HEK293 (cell line): ENCODE data around the gene LSMEM2.

ENCODE experiments used
- CTCF ChIA-PET: fragments of 350-600 bp; formaldehyde crosslinking; extraction: SDS; loops from one replicate; lab custom pipeline; 2021; ENCODE audit warnings: antibody characterized with exemption; lab: Yijun Ruan, JAX
- POLR2A ChIA-PET: fragments of 300-600 bp; formaldehyde crosslinking; extraction: SDS; loops from one replicate; lab custom pipeline; 2020; ENCODE audit warnings: antibody characterized with exemption, inconsistent platforms; lab: Yijun Ruan, JAX
- H3K27ac ChIP-seq: fragments of 200-500 bp; sonication (Bioruptor generic); 2 replicates; pipeline ENCODE4 v1.5.1; 2014; ENCODE audit warnings: low read depth, low read length, control low read depth, inconsistent platforms; ENCODE audit errors: extremely low read depth
- H3K36me3 ChIP-seq, 2 experiments: fragments of 200-500 bp in 1 of 2; sonication (Bioruptor generic) in 1 of 2; 1 replicate in 1 of 2; 2 replicates in 1 of 2; pipeline ENCODE4 v1.5.1; 2014 to 2017; ENCODE audit warnings: inconsistent platforms in 2 of 2, low read length in 2 of 2; ENCODE audit not compliant: control insufficient read depth in 2 of 2, insufficient read depth in 1 of 2
- H3K4me1 ChIP-seq: fragments of 200-500 bp; sonication (Bioruptor generic); 2 replicates; pipeline ENCODE4 v1.5.1; 2014; ENCODE audit warnings: mild to moderate bottlenecking, low read length, inconsistent platforms; ENCODE audit not compliant: control insufficient read depth, insufficient read depth
- H3K4me3 ChIP-seq: 2 replicates; pipeline ENCODE4 v1.5.1; 2011; ENCODE audit warnings: low read depth, mild to moderate bottlenecking, control low read depth, low read length, moderate library complexity
- H3K9me3 ChIP-seq: fragments of 200-500 bp; sonication (Bioruptor generic); 2 replicates; pipeline ENCODE4 v1.5.1; 2014; ENCODE audit warnings: low read depth, low read length, inconsistent platforms; ENCODE audit not compliant: control insufficient read depth, insufficient read depth
- GLI2 ChIP-seq: fragments of 450-650 bp; formaldehyde crosslinking; IDR thresholded peaks from 2 replicates; pipeline ENCODE4; 2017; ENCODE audit warnings: missing biosample characterization, missing genetic modification characterization, low read depth, borderline replicate concordance
- GLIS1 ChIP-seq: fragments of 450-650 bp; formaldehyde crosslinking; IDR thresholded peaks from 2 replicates; pipeline ENCODE4 v1.5.1; 2016; ENCODE audit warnings: missing biosample characterization, missing genetic modification characterization
- HOXC10 ChIP-seq: sonication (generic); formaldehyde crosslinking; IDR thresholded peaks from 2 replicates; pipeline ENCODE4 v1.8.1; 2023; ENCODE audit warnings: mild to moderate bottlenecking, missing genetic modification reagents
- SETDB1 ChIP-seq: IDR thresholded peaks from one replicate; pipeline ENCODE4 v1.6.1; 2017; ENCODE audit warnings: mild to moderate bottlenecking, low read length, moderate library complexity, mixed read lengths; ENCODE audit not compliant: insufficient read length
- SP7 ChIP-seq: fragments of 450-650 bp; formaldehyde crosslinking; IDR thresholded peaks from 2 replicates; pipeline ENCODE4 v1.5.1; 2016; ENCODE audit warnings: missing biosample characterization, missing genetic modification characterization
- ZBTB1 ChIP-seq: fragments of 450-650 bp; formaldehyde crosslinking; IDR thresholded peaks from 2 replicates; pipeline ENCODE4 v1.5.1; 2016; ENCODE audit warnings: missing biosample characterization, missing genetic modification characterization
- ZBTB11 ChIP-seq: fragments of 450-650 bp; formaldehyde crosslinking; conservative IDR thresholded peaks from 2 replicates; pipeline ENCODE4 v1.5.1; 2016; ENCODE audit warnings: low read depth, missing biosample characterization, missing genetic modification characterization
- ZBTB26 ChIP-seq: fragments of 450-650 bp; formaldehyde crosslinking; optimal IDR thresholded peaks from 2 replicates; pipeline ENCODE3; 2016; ENCODE audit warnings: missing biosample characterization, mild to moderate bottlenecking, missing genetic modification characterization
- ZBTB8A ChIP-seq: fragments of 450-650 bp; formaldehyde crosslinking; IDR thresholded peaks from 2 replicates; pipeline ENCODE4 v1.5.1; 2016; ENCODE audit warnings: missing biosample characterization, missing genetic modification characterization
- ZFP3 ChIP-seq: fragments of 450-650 bp; formaldehyde crosslinking; IDR thresholded peaks from 2 replicates; pipeline ENCODE4 v1.5.1; 2016; ENCODE audit warnings: low read depth, missing biosample characterization, missing genetic modification characterization
- ZNF223 ChIP-seq: fragments of 450-650 bp; formaldehyde crosslinking; IDR thresholded peaks from 2 replicates; pipeline ENCODE4 v1.5.1; 2016; ENCODE audit warnings: missing biosample characterization, missing genetic modification characterization
- ZNF239 ChIP-seq: fragments of 450-650 bp; formaldehyde crosslinking; IDR thresholded peaks from 2 replicates; pipeline ENCODE4 v1.5.1; 2016; ENCODE audit warnings: missing biosample characterization, missing genetic modification characterization
- ZNF350 ChIP-seq: fragments of 450-650 bp; formaldehyde crosslinking; IDR thresholded peaks from 2 replicates; pipeline ENCODE4 v1.5.0; 2017; ENCODE audit warnings: missing biosample characterization, mild to moderate bottlenecking, missing genetic modification characterization
- ZNF416 ChIP-seq: fragments of 450-650 bp; formaldehyde crosslinking; IDR thresholded peaks from 2 replicates; pipeline ENCODE4 v1.5.1; 2016; ENCODE audit warnings: missing biosample characterization, missing genetic modification characterization
- ZNF423 ChIP-seq: fragments of 450-650 bp; formaldehyde crosslinking; IDR thresholded peaks from 2 replicates; pipeline ENCODE4 v1.5.1; 2016; ENCODE audit warnings: missing biosample characterization, missing genetic modification characterization
- ZNF544 ChIP-seq: fragments of 450-650 bp; formaldehyde crosslinking; IDR thresholded peaks from 2 replicates; pipeline ENCODE4 v1.5.0; 2017; ENCODE audit warnings: missing biosample characterization, missing genetic modification characterization
- ZNF561 ChIP-seq: fragments of 450-650 bp; IDR thresholded peaks from 2 replicates; pipeline ENCODE4 v1.5.1; 2018; ENCODE audit warnings: missing biosample characterization, missing genetic modification characterization, borderline replicate concordance
- ZNF585B ChIP-seq: fragments of 450-650 bp; formaldehyde crosslinking; IDR thresholded peaks from 2 replicates; pipeline ENCODE4 v1.5.1; 2016; ENCODE audit warnings: missing biosample characterization, missing genetic modification characterization
- ZNF639 ChIP-seq: fragments of 450-650 bp; formaldehyde crosslinking; IDR thresholded peaks from 2 replicates; pipeline ENCODE4 v1.5.1; 2016; ENCODE audit warnings: missing biosample characterization, missing genetic modification characterization
- ZNF777 ChIP-seq: fragments of 450-650 bp; formaldehyde crosslinking; IDR thresholded peaks from 2 replicates; pipeline ENCODE4 v1.5.1; 2017; ENCODE audit warnings: missing biosample characterization, missing genetic modification characterization, borderline replicate concordance
- ZNF785 ChIP-seq: fragments of 450-650 bp; formaldehyde crosslinking; IDR thresholded peaks from 2 replicates; pipeline ENCODE4 v1.5.1; 2016; ENCODE audit warnings: missing biosample characterization, missing genetic modification characterization
- ZSCAN4 ChIP-seq: fragments of 450-650 bp; formaldehyde crosslinking; IDR thresholded peaks from 2 replicates; pipeline ENCODE4 v1.5.1; 2017; ENCODE audit warnings: missing biosample characterization, missing genetic modification characterization
- TF ChIP-seq, protein P1 (sequence below): fragments of 450-650 bp; formaldehyde crosslinking; IDR thresholded peaks from 2 replicates; pipeline ENCODE4 v1.5.1; 2016; ENCODE audit warnings: missing biosample characterization, missing genetic modification characterization, low read depth
- TF ChIP-seq, protein P2 (sequence below): fragments of 450-650 bp; formaldehyde crosslinking; IDR thresholded peaks from 2 replicates; pipeline ENCODE4 v1.5.1; 2016; ENCODE audit warnings: missing biosample characterization, missing genetic modification characterization

The LSMEM2 gene

DNA sequence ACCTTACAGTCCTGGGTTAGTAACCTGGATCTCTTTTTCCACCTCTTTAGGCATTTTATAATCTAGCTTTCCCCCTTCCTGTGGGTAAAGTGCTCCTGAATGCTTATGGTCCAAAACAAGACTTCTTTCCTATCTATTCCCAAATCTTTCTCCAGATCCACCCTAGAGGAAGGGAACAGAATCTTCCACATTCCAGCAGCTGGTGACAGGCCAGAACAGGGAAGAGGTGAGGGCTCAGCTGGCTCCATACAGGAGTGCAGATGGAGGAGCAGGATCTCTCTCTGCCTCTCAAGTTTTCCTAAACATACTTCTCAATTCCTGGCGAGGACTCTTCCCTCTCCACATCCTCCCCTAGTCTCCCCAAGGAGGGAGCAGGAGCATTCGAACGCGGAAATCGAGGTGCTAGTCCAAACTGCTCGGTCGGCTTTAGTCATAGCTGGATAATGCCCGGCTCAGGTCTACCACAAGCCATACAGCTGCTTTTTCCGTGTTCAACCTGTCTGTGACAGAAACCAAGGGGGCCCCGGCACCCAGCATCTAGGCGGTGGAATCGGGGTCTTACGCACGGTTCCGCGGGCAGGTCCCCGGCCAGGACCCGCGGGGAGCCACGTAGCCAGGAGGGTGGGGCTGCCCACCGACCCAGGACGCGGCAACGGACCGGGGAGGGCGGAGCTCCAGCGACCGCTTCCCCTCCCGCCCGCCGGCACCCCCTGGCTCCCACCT, 57.7 kb downstream of the LSMEM2 start (continued):
- TF ChIP-seq ZBTB11 (tag by site-specific recombination): 0 out of 2 replicates have a peak, but pooled peaks have one; percentile 17

GRCh38 chr3:50337175-50337861, 58.4 kb downstream of the LSMEM2 start:
- peak overlapping the region; percentile 96 for H3K4me3 ChIP-seq
- POLR2A ChIA-PET: interaction anchor here (0.6 to 2.7 kb wide), 27 partner anchors 8 to 1059 kb away, joined by 3 to 63 read pairs (median 5); partner anchors contain the start of genes CYB561D2, GNAI2, HEMK1 and HYAL2
- peaks cover 3 to 28% of the 10 kb centered on the region in 2 experiments; a peak in 2 of 3 replicates for H3K36me3 ChIP-seq
- H3K27ac ChIP-seq: peak overlapping the region; percentile 88
- H3K9me3 ChIP-seq: no peaks in the 10 kb centered on the region
- H3K4me1 ChIP-seq: no peaks in the 10 kb centered on the region; the same call in 1 of the 2 replicates
- CTCF ChIA-PET: interaction anchor here (1.0 to 2.6 kb wide), 7 partner anchors 9 to 205 kb away, joined by 3 to 13 read pairs (median 5); partner anchors contain the start of gene TUSC2
- TF ChIP-seq ZNF777 (no peak), ZBTB26 (peak; percentile 100), SETDB1 (no peak), GLI2 (tag by site-specific recombination) (no peak), ZSCAN4 (tag by site-specific recombination) (no peak), SP7 (tag by site-specific recombination) (peak; percentile 59), ZBTB8A (no peak), ZNF423 (tag by site-specific recombination) (no peak), ZNF223 (tag by site-specific recombination) (peak; percentile 90), ZNF585B (tag by site-specific recombination) (0 out of 2 replicates have a peak, but pooled peaks have one; percentile 8), ZNF350 (tag by site-specific recombination) (no peak), GLIS1 (tag by site-specific recombination) (peak; percentile 55), ZNF561 (tag by site-specific recombination) (no peak), ZFP3 (tag by site-specific recombination) (no peak), ZNF785 (tag by site-specific recombination) (0 out of 2 replicates have a peak, but pooled peaks have one; percentile 44), ZNF639 (0 out of 2 replicates have a peak, but pooled peaks have one; percentile 7), ZNF544 (tag by site-specific recombination) (no peak), HOXC10 (no peak), ZNF416 (tag by site-specific recombination) (no peak), ZBTB1 (tag by site-specific recombination) (0 out of 2 replicates have a peak, but pooled peaks have one; percentile 43), ZNF239 (no peak)
- TF ChIP-seq, protein P1, sequence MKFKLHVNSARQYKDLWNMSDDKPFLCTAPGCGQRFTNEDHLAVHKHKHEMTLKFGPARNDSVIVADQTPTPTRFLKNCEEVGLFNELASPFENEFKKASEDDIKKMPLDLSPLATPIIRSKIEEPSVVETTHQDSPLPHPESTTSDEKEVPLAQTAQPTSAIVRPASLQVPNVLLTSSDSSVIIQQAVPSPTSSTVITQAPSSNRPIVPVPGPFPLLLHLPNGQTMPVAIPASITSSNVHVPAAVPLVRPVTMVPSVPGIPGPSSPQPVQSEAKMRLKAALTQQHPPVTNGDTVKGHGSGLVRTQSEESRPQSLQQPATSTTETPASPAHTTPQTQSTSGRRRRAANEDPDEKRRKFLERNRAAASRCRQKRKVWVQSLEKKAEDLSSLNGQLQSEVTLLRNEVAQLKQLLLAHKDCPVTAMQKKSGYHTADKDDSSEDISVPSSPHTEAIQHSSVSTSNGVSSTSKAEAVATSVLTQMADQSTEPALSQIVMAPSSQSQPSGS (tag by site-specific recombination): peak; percentile 97
- TF ChIP-seq, protein P2, sequence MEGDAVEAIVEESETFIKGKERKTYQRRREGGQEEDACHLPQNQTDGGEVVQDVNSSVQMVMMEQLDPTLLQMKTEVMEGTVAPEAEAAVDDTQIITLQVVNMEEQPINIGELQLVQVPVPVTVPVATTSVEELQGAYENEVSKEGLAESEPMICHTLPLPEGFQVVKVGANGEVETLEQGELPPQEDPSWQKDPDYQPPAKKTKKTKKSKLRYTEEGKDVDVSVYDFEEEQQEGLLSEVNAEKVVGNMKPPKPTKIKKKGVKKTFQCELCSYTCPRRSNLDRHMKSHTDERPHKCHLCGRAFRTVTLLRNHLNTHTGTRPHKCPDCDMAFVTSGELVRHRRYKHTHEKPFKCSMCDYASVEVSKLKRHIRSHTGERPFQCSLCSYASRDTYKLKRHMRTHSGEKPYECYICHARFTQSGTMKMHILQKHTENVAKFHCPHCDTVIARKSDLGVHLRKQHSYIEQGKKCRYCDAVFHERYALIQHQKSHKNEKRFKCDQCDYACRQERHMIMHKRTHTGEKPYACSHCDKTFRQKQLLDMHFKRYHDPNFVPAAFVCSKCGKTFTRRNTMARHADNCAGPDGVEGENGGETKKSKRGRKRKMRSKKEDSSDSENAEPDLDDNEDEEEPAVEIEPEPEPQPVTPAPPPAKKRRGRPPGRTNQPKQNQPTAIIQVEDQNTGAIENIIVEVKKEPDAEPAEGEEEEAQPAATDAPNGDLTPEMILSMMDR (tag by site-specific recombination): no peak
